NCI-H2081 (cell line): ENCODE measurements around the gene PTPRD.
"Not testable (repeated sequence)": the region's sequence is repeated elsewhere in the genome, so short reads cannot be mapped to it uniquely, and the experiment has no call there.

ENCODE experiments used
- DNase-seq, 2 experiments: peaks; one replicate each; lab custom pipeline; 2025; lab: John Stamatoyannopoulos, UW

The PTPRD gene

DNA sequence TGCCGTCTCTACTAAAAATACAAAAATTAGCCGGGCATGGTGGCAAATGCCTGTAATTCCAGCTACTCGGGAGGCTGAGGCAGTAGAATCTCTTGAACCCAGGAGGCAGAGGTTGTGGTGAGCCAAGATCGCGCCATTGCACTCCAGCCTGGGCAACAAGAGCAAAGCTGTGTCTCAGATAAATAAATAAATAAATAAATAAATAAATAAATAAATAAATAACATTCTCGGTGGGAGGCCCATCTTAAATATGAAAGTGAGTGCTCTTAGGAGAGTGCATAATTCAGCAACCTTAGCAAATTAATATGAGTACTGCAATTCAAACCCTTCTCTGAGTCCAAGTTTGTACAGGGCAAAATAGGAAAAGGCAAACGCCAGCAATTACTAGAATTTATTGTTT is 1302.1 kb downstream of the PTPRD start:
- DNase-seq = not testable (repeated sequence)

DNA sequence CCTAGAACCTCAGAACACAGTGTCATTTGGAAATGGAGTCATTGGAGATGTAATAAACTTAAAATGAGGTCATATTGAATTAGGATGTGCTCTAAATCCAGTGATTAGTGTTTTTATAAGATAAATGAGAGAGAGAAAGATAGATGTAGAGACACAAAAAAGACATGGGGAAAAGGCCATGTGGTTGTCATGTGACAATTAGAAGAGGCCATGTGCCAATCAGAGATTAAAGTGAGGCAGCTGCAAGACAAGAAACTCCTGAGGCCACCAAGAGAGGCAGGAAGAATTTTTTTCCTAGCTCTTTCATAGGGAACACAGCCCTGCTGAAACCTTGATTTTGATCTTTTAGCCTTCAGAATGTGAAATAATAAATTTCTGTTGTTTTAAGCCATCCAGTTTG is 1307.2 kb downstream of the PTPRD start:
- no peak for DNase-seq

- DNase-seq = peak; percentile 11 to 63
Measured at GRCh38 chr9:9299134-9299533, 1313.7 kb downstream of the PTPRD start.

DNA sequence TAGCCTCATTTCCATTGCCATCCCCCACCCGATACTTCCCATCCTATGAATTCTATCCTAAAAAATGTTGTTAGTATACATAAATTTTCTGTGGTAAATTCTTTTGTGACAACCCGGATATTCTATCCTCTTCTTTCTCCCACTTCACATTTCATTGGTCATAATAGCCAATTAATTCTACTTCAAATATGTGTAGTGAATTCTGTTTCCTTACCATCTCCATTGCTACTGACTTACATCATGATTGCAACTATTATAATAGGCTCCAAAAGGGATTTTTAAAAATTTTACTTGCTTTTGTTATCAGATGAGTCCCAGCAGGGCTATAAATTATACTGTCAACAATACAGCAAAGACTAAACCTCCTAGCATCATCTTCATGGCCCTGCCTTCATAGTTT is 1326.8 kb downstream of the PTPRD start:
- no peak for DNase-seq

DNA sequence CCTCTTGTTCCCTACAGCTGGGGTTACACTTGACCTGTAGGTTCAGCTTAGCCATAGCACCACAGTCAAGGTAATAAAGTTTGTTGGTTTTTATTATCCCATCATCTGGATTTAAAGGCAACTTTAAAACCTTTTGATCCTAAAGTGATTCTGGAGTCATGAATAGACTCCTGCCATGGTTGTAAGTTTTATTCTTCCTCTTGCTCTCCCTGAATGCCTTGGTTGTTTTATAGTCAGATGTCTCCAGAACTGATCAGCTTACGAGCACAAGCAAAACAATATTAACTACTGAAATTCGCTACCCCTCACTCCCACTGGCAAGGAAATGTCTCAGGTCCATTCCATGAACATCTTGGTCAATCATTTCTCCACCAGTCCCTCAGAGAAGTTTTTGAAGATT is 1328.6 kb downstream of the PTPRD start:
- DNase-seq = no peak

- peak in 1 of 2 experiments; percentile 52 for DNase-seq
Measured at GRCh38 chr9:9283159-9283986, 1329.4 kb downstream of the PTPRD start.

GRCh38 chr9:9275601-9276000 is 1337.2 kb downstream of the PTPRD start:
- no peak for DNase-seq

DNA sequence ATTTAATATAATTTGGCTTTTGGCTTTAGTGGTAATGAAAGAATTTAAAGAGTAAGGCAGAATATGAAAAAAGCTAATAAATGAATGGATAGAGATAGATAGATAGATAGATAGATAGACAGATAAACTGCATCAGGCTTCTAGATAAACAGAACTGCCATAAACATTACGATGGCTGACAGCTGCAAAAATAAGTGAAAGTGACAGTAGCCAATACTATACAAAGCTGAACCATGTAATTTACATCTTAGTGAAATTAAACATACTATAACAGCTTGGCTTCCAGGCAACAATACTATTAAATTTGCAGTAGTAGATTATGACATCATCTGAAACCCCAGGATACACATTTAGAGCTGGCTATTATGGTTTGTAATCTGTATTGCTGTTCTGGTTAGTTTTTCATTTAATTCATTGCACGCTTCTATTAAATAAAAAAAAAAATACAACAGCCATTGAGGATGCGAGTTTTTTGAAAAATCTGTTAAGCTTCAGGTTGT is 1354.8 kb downstream of the PTPRD start:
- peak; percentile 80 to 97 for DNase-seq

DNA sequence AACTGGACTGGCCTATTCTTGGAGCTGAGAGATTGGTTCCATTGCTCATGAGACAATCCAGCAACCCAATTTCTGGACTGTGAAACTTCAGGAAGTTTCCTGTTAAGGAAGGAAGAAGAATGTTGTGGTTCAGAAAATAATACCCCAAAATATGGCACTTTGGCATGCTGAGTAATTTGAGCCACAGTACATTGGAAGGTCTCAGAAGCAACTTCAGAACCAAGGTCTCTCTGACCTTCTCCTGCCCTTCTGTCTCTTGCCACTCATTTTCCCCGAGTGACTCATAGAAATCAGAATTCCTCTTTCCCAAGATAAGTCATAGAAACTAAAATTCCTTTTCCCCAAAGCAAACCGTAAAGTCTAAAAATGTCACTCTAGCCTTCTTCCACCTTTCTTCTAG is 1366.1 kb downstream of the PTPRD start:
- DNase-seq = no peak

GRCh38 chr9:9231946-9232345 is 1380.9 kb downstream of the PTPRD start:
- DNase-seq = no peak

DNA sequence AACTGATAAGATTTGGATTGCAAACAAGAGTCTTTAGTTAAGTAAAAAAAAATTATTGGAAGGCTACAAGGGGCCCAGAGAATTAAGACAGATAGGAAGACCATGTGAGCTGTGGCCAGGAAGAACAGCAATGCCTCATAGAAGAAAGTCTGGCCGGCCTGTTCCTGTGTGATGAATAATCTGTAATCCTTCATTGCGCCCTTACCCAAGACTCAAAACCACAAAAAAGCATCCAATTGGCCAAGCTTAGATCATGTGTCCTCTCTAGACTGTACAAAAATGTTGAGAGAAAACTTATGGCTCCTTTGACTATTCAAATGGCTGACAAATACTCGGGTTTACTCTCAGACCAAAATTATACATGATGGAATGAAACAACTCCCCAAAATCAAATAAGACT is 1383.5 kb downstream of the PTPRD start:
- DNase-seq = no peak

DNA sequence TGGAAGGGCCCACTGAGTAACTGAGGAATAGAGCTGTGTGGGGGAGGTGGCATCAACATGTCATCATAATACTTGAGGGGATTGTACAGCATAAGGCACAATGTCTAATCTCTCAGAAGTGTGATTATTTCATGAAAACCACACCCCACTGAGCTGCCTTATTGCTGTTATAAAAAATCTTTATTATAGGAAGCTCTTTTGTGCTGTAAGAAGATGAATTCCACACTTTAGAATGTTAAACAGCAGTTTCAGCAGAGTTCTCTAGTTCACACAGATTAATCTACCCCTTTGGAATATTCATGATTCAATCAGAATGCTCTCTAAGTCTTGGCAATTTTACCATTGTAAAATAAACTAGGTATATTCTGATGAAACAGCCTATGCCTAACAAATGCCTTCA is 1389.6 kb downstream of the PTPRD start:
- DNase-seq = no peak

- no peak for DNase-seq
Measured at GRCh38 chr9:9222730-9223129, 1390.1 kb downstream of the PTPRD start.

DNA sequence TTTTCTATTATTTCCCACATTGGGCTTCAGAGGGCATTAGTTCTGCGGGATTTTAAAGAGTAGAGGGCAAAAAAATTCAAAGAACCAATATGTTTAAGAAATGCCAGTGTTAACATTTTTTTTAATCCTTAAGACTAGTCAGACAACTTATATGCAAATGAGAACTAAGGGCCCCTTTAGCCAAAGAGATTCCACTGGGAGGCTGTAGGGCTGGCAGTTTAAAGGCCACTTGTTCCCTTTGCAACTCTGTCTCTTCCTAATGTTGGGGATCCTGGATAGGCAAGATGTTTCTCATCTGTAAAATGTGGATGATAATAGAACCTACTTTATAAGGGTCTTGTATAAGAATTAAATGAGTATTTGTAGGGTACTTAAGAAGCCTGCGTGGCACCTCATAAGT is 1395.9 kb downstream of the PTPRD start:
- no peak for DNase-seq

- no peak for DNase-seq
Measured at GRCh38 chr9:9215050-9215449, 1397.8 kb downstream of the PTPRD start.

DNA sequence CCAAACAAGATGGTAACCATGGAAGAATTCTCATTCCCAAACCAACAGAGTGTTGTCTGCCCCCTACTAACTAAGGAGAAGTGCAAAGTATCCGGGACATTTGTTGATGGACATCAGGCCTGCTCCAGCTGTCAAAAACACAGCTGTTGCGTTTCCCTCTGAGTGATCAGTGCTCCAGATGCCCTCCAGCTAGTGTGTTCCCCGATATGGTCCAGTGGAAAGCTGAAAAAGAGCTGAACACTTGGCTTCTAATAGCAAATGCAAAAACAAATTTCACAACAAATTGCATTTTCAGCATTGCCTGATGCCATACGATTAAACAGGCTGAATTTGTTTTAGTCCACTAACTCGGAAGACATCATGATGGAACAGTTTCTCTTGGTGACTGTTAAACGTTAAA is 1398.7 kb downstream of the PTPRD start:
- peak in 1 of 2 experiments; percentile 75 for DNase-seq

- DNase-seq = no peak
Measured at GRCh38 chr9:9212963-9213362, 1399.8 kb downstream of the PTPRD start.

- no peak for DNase-seq
Measured at GRCh38 chr9:9202276-9202675, 1410.5 kb downstream of the PTPRD start.

- DNase-seq = no peak
Measured at GRCh38 chr9:9186086-9186485, 1426.7 kb downstream of the PTPRD start.

- DNase-seq = no peak
Measured at GRCh38 chr9:9182431-9182830, 1430.4 kb downstream of the PTPRD start.

DNA sequence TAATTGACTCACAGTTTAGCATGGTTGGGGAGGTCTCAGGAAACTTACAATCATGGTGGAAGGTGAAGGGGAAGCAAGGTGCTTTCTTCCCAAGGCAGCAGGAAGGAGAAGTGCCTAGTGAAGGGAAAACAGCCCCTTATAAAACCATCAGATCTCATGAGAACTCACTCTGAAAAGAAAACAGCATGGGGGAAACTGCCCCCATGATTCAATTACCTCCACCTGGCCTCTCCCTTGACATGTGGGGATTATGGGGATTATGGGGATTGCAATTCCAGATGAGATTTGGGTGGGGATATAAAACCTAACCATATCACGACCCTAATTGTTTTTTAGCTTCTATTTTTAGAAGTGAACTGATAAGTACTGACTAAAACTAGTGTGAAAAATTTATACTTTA is 1435.7 kb downstream of the PTPRD start:
- no peak for DNase-seq

GRCh38 chr9:9174358-9174757 is 1438.4 kb downstream of the PTPRD start:
- no peak for DNase-seq

- DNase-seq = peak in 1 of 2 experiments; percentile 17
Measured at GRCh38 chr9:9173264-9173663, 1439.5 kb downstream of the PTPRD start.
